Measurements from ENCODE around the gene SNRPD2.

GRCh38 chr19:45643927-45644771, 47.6 kb downstream of the SNRPD2 start:
- TF ChIP-seq, protein P1, sequence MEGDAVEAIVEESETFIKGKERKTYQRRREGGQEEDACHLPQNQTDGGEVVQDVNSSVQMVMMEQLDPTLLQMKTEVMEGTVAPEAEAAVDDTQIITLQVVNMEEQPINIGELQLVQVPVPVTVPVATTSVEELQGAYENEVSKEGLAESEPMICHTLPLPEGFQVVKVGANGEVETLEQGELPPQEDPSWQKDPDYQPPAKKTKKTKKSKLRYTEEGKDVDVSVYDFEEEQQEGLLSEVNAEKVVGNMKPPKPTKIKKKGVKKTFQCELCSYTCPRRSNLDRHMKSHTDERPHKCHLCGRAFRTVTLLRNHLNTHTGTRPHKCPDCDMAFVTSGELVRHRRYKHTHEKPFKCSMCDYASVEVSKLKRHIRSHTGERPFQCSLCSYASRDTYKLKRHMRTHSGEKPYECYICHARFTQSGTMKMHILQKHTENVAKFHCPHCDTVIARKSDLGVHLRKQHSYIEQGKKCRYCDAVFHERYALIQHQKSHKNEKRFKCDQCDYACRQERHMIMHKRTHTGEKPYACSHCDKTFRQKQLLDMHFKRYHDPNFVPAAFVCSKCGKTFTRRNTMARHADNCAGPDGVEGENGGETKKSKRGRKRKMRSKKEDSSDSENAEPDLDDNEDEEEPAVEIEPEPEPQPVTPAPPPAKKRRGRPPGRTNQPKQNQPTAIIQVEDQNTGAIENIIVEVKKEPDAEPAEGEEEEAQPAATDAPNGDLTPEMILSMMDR (IDR thresholded peaks at IDR 0.05), result no peak
- TF ChIP-seq POLR2A (IDR thresholded peaks at IDR 0.05), result no peak
